ENCODE results near the gene ATP13A2.

ATP13A2 gene

DNA sequence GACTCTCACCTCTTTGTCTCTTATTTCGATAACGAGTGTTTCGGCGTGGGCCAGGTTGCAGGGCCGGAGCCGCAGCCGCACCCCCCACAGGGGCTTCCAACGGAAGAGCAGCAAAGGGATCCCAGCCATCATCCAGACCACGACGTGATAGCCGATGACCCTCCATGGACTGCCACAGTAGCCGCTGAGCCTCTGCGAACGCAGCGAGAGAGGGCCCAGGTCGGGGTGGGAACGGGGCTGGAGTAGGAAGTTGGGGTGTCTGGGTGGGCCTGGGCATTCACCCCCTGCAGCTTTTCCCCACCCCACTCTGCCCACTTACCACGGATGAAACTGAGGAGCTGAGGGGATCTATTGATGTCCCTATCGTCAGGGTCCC, 6.4 kb downstream of the ATP13A2 start:
- DNase-seq (ENCODE audit: extremely low read depth in 1 of 2, low read depth in 1 of 2): no peak

DNA sequence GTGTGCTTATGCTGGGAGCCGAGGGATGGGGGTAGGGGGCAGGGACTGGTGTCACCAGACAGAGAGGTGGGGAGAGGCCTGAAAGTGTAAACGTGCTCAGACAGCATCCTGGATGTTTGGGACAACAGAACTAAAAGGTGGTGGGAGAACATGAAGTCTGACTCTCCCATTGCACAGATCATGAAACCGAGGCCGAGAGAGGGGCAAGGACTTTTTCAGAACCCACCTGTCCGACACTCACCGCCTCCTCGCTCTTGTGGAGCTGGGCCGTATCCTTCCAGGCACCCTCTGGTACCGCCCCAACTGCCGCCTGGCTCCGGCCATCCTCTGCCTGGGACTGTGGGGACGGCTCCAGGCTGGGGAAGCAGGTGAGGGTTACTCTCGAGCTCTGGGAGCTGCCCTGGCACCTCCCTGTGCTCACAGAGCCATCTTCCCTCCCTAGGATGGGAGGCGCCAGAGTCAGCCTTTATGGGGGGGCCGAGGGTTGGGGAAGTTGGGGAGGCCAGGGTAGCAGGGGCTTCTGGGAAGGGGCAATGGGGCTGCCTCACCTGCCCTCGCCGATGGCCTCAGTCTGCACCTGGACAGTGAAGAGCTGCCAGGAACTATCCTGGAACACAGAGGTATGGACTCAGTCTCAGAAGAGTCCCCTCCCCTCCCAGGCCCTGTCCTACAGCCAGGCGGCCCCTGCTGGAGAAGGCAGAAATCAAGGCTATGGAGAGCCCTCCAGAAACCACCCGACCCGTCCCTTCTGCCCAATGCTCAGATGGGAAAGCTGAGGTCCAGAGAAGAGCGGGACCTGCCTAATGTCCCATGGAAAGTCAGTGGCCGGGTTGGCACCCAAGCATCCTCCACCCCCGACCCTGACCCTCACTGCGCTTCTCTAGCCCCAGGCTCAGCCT, 7.0 kb downstream of the ATP13A2 start:
- no peak for DNase-seq (ENCODE audit: extremely low read depth in 1 of 2, low read depth in 1 of 2)

DNA sequence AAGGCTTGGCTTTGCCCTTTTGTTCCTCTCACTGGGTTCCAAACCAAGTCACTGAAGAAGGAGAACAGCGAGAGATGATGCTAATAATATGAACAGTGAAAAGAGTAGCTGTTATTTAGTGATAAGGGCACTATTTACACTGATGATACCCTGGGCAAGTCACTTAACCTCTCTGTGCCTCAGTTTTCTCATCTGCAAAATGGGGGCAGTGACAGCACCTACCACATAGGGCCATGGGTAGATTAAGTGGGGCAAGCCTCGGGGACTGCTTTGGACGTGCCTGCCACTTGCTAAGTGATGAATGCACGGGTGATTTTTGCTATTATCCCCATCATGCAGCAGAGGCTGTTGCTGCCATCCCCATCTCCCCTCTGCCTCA, 9.2 kb downstream of the ATP13A2 start:
- no peak for DNase-seq (ENCODE audit: extremely low read depth in 1 of 2, low read depth in 1 of 2)

DNA sequence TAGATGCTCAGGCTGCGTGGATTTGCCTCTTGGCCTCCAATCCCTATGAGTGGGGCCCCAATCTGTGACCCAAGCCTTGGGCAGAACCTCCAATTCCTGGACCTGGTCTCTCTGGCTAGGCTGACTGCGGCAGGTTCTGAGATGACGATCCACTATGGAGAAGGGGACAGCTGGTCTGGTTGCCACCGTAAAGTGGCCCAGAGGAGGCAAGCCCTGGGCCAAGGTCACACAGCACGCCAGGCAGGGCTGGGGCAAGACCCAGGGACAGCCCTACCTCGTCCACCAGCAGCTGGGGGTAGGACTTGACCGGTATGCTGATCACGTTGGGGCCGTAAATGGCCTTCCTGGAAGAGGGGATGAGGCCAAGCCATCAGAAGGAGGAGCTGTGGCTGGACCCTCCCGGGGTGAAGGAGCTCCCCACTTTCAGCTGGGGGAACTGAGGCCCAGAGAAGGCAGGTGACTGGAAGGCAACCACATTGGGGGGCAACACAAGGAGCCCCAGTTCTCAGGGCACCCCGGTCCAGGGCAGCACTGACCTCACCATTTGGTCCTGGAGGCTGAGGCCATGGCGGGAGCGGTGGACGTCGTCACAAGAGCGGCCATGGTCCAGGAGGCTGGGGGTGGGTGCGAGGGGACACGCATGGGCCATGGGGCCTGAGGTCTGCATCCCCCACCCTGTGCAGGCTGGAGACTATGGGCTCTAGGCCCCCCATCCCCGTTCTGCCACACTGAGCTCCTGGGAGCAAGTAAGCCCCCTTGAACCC, 9.8 kb downstream of the ATP13A2 start:
- DNase-seq (ENCODE audit: extremely low read depth in 1 of 2, low read depth in 1 of 2): no peak

DNA sequence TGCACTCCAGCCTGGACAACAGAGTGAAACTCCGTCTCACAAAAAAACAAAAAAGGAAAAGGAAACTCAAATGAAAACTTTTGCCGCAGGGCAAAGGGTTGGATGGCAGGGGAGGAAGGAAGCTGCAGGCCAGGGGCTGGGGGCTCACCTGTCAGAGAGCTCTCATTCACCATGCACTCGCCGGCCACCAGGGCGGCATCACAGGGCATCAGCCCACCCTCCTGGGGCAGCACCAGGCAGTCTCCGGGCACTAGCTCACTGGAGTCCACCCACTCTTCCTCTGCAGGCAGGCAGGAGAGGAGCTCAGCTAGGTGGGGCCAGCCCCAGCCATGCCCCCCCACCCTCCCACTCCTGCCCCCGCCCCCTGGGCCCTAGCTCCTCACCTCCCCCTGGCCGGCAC, 11.9 kb downstream of the ATP13A2 start:
- DNase-seq (ENCODE audit: extremely low read depth in 1 of 2, low read depth in 1 of 2): no peak

DNA sequence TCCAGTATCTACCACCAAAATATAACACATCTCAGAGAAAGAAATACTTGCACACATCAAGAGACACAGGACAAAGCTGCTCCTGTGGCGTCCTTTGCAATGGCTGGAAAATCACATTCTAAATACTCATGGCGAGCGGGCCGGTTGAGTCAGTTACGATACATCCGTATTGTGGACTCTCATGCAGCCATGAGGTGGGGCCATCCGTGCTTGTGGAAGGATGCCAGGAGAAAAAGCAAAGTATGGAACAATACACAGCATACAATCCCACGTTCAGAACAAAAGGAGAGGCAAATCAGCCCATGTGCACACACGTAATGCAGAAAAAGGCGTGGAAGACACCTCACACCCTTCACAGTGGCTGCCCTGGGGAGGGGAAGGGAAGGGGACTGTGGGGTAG, 13.1 kb downstream of the ATP13A2 start:
- no peak for DNase-seq (ENCODE audit: extremely low read depth in 1 of 2, low read depth in 1 of 2)

DNA sequence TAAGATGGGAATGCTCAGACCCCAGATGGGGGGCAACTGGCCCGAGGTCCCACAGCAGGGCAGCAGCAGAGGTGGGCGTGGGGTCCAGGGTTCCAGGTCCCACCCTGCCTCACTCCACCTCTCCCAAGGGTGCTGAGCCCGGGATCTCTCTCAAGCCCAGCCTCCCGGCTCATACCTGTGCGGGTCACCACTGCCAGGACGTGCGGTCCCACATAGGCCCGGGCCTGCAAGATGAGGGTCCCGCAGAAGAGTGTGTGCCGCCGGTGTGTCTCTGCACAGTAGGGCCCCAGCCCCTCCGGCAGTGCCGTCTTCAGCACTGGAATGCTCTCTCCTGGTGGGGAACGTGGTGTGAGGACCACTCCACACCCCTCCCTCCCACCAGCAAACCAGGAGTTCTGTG, 14.9 kb downstream of the ATP13A2 start:
- DNase-seq (ENCODE audit: extremely low read depth in 1 of 2, low read depth in 1 of 2): no peak

DNA sequence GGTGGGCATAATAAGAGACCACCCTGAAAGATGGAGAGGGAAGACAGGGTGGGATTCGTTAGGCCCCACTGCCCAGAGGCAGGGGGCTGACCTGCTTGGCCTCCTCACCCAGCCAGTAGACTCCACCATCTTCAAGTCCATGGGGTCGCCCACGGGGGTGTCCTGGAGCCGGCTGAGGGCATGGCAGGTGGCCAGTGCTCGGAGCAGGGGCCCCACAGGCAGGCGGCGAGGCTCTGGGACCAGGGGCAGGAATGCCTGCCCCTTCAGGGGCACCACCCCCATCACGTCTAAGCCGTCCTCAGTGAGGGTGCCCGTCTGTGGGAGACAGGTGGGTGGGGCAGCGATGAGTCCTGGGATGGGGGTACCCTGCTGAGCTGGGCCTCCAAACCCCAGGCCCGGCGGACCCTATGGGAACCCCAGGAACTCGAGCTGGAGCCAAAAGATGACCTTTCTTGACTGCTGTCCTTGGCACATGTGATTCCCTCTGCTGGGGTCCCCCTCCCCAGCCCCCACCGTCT, 18.1 kb downstream of the ATP13A2 start:
- no peak for DNase-seq (ENCODE audit: extremely low read depth in 1 of 2, low read depth in 1 of 2)

DNA sequence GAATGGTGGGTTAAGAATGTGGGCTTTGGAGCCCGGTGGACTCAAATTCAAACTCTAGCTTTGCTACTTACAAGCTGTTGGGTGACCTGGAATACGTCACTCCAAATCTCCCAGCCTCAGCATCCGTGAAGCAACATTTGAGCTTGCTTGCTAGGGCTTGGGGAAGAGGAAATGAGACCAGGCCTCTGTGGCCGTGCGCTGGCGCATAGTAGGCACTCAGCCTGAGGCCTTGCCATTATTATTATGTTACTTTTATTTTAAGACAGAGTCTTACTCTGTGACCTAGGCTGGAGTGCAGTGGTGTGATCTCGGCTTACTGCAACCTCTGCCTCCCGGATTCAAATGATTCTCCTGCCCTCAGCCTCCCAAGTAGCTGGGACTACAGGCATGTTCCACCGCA, 19.1 kb downstream of the ATP13A2 start:
- DNase-seq (ENCODE audit: extremely low read depth in 1 of 2, low read depth in 1 of 2): no peak

DNA sequence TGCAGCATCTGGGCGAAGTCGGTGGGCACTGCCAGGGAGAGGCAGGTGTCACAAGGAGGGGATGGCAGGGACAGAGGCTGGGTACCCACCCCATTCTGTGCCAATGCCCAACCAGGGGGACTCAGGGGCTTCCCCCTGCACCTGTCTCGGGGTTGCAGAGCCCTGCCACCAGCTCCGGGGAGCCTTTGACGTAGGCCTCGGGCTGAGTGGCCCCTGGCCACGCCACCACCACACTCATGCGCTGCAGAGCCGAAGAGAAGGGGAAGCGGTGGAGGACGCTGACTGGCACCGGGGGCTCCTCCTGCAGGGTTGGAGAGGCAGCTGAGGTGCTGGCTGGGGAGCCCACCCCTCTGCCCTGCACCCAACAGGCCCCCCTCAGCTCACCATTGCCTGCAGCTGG, 19.6 kb downstream of the ATP13A2 start:
- DNase-seq (ENCODE audit: extremely low read depth in 1 of 2, low read depth in 1 of 2): no peak

DNA sequence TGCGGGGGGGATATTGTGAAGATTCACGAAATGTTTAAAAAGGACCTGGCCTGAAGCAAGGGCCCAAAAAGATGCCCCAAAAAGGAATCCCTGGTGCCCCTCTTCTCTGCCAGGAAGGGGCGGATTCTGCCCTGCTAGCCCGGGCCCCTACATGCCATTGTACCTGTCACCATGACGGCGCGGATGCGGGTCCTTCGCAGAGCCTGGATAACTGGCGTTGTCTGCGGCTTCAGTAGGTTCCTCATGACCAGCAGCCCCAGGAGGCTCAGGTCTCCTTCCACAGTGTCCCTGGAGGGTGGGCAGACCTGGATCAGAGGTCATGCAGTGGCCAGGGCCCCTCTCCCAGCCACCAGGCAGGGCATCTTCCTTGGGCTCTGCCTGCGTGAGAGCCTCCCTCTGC, 20.2 kb downstream of the ATP13A2 start:
- no peak for DNase-seq (ENCODE audit: extremely low read depth in 1 of 2, low read depth in 1 of 2)

DNA sequence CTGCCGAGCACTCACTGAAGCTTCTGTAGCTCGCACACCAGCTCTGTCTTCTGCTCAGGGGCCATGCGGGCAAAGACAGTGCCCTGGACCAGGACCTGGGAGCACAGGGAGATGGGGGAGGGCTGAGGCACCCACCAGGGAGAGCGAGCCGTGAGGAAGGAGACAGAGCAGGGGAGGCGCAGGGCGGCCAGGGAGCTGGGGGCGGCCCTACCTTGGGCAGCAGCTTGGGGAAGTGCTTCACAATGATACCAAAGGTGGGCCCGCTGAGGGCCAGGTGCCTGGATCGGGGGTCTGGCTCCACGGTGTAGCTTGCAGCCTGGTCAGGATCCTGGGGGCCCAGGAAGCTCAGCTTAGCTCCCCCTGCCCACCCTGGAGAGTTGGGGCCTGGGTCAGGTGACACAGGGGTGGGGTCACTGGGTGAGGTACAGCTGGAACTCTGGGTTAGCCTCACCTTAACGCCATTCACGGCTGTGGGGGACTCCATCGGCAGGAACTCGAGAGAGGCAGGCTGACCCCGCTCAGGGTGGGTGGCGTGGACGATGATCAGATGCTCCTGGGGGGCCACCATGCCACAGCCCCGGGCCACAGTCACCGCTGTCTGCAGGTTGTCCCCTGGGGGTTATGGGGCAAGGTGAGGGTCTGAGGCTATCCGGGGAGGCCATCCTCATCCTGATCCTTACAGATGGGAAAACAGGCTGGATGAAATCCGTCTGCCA, 21.9 kb downstream of the ATP13A2 start:
- DNase-seq (ENCODE audit: extremely low read depth in 1 of 2, low read depth in 1 of 2): no peak

DNA sequence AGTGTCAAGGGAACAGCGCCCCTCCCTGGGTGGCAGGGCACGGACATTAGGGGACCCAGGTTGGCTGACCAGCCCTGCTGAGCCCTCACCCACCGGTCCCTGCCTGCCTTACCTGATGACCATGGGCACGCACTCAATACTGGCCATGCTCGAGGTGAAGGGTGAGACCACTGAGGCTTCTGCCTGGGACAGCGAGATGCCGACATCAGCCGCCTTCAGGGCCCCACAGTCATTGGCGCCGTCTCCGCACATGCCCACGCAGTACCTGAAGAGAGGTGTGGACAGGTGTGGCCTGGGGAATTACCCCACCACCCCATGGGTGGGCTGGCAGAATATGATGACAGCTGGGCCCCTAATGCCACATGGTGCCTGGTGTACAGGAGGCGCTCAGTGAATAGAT, 23.5 kb downstream of the ATP13A2 start:
- no peak for DNase-seq (ENCODE audit: extremely low read depth in 1 of 2, low read depth in 1 of 2)

DNA sequence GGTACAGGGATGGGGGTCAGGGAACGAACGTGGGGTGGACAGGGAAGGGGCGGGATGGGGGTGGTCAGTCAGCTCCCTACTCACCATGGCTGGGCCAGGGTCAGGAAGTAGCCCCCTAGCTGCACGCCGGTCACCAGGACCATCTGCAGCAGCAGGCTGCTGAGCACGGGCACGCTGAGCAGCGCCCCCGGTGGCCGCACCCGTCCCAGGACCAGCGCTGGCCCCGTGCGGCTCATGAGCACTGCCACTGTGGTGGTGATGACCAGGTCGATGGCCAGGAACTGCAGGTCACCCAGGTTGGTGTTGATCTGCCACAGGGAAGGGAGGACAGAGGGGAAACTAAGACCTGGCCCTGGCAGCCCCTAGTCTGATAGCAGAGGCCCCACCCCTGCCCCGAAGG, 24.8 kb downstream of the ATP13A2 start:
- DNase-seq (ENCODE audit: extremely low read depth in 1 of 2, low read depth in 1 of 2): no peak

DNA sequence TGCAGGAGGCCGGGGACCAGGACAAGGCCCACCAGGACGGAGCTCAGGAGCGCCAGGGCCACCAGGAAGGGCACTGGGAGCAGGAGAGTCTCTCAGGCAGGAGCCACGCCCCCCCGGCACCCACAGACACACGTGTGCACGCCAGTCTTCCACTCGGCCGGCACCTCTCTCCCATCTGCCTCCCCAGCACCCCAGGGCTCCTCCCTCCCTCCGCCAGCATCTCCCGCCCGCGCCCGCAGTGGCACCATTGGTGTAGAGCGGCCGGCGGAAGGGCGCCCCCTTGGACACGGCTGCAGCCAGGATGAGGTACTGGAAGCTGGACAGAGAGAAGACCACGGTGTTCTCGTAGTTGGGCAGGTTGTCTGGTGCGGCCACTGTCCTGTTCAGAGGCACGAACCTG, 25.2 kb downstream of the ATP13A2 start:
- DNase-seq (ENCODE audit: extremely low read depth in 1 of 2, low read depth in 1 of 2): no peak

DNA sequence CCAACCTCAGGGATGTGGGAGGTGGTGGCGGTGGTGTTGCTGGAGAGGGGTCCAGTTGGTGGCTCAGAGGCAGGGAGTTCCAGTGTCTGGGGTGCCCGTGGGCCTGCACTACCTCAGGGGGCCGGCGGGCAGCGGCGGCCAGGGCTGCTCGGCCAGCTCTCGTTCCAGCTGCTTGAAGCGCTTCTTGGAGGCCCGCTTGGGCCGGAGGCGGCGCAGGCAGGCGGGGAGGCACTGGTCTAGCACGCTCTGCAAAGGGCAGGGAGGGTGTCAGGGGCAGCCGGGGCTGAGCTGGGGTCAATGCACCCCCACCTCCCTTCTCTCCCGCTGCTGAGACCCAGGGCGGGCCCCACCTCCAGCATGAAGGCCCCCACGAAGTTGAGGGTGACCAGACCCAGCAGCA, 25.6 kb downstream of the ATP13A2 start:
- DNase-seq (ENCODE audit: extremely low read depth in 1 of 2, low read depth in 1 of 2): no peak

DNA sequence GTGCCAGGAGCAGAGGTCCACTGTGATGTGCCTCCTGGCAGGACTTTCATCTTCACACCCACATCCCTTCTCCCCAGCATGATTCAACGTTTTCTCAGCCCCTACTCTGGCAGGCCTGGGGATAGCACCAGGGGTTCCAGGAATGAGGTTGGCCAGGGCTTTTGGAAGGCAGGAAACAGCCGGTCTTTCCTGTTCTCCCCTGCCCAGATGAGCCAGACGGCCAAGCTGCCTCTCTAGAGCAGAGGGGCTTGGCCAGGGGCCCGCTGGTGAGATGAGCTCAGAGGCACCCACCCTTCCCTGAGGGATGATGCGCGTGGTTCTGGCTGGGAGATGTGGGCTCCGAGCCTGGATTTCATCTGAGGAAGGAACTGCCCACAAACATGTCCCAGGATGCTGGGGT, 27.0 kb downstream of the ATP13A2 start:
- no peak for DNase-seq (ENCODE audit: extremely low read depth in 1 of 2, low read depth in 1 of 2)

DNA sequence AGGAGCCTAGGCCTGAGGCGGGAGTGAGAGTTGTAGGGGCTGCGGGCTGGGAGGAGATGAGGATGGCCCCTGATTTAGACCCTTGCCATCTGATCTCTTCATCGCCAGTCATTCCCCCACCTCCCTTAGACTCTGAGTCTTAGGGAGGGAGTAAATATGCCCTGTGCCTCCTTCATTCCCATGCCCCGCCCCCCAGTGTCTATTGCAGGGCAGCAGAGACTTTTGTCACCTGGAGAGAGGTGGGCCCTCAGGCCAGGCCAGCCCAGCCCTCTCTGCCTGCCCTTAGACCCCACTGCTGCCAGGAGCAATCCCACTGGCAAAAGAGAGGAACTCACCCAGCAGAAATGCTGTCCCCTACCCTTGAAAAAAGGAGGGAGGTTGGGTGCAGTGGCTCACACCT, 28.1 kb downstream of the ATP13A2 start:
- no peak for DNase-seq (ENCODE audit: extremely low read depth in 1 of 2, low read depth in 1 of 2)

DNA sequence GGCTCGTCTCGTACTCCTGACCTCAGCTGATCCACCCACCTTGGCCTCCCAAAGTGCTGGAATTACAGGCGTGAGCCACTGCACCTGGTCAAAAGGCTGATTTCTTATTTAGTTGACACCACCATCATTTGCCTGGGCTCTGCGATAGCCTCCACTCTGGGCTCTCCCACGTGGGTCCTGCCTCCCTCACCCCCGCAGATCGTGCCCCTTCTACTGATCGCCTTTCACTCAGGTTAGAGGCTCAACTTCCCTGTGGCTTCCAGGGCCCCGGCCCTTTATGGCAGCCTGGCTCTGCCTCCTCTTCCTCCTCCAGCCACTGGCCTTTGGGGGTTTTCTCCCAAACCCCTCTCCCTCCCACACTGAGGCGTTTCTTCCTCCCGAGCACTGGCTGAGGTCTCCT, 28.8 kb downstream of the ATP13A2 start:
- DNase-seq (ENCODE audit: extremely low read depth in 1 of 2, low read depth in 1 of 2): no peak

DNA sequence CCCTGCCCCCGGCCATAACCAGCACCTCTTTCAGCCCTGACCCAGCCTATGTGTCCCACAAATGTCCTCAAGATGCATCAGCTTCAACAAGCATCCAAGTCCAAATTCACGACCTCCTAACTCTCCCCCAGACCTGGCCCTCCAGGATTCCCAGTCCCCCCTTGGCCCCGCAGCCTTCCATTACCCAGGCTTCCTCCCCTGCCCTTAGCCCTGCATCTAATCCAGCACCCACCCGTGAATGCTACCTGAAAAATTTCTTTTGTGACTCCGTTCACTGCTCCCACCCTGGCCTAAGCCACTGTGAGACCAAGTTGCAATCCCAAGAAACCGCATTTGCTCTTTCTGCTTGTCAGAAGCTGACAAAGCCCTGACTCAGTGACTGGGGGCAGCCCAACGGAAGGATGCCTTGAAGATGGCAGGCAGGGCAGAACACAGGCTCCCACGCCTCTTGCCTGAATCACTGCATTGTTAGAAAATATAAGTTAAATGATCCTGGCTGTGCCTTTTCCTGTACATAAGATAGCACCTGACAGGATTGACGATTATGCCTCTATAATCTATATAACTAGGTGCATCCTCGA, 30.4 kb downstream of the ATP13A2 start:
- no peak for DNase-seq (ENCODE audit: extremely low read depth in 1 of 2, low read depth in 1 of 2)

Data from activated CD8-positive, alpha-beta memory T cell treated with anti-CD3 and anti-CD28 coated beads for 1 hour (primary cell).